GM19193 (cell line): ENCODE measurements around the gene SLC25A21.

Experiments
- POLR2A ChIP-seq: IDR thresholded peaks from 4 replicates; pipeline ENCODE4 v1.6.1; 2011; ENCODE audit not compliant: insufficient read depth, insufficient read length; ENCODE audit errors: extremely low read depth

Gene SLC25A21

DNA sequence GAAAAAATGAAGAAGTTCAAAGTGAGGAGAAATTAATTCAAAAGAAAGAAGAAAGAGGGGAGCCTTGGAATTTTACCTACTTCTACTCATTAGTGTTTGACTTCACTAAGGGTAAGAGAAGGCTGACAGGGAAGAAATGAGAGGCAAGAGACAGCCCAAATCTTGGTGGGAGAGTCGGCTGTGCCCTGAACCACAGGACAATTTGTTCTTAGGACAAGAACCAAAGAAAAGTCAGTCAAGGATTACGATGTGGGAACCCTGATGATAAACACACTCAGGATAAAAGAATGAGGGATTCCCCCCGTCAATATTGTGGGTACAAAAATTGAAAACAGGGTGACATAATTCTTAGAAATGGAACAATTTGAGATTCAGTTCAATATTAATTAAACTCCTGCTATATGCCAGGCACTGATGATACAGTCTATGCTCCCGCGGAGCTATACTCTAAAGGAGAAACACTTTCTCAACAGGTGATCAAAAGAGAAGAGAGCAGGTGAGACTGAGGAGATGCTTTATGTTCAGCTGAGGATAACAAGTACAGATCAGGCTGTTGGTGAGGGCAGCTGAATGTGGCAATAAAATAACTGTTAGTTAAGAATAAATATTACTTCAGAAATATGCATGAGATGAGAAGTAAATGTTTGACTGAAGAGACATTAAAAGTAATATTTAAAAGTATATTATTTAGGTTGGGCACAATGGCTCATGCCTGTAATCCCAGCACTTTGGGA, 175.4 kb downstream of the SLC25A21 start:
- no peak for TF ChIP-seq POLR2A

DNA sequence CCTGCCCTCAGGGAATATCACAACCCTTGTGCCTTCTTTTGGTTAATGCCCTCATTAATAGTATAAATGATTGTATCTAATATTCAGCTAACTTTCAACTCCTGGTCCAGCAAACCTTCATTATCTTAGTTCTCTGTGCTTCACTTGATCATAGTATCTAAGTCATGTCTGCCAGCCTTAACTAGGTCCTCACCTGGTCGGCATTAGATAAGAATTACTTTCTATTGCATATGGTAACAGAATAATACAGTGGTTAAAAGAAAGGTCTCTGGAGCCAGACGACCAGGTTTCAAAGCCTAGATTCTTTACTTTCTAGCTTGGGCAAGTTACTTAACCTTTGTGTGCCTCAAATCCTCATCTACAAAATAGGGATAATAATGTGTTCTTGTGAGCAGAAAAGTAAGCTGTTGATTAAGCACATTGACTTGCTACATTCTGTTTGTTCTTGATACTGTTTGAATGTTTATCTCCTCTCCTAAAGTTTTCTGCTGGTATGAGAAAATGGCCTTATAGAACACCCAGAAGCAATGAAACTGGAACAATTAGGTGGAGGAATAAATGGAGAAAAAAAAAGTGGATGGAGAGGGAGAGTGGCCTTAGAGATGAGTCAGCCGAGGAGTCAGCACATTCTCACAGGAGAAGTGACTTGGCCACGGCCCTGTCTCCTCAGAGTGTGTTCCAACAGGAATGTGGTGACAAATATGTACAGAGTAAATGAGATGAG, 176.1 kb downstream of the SLC25A21 start:
- no peak for TF ChIP-seq POLR2A

DNA sequence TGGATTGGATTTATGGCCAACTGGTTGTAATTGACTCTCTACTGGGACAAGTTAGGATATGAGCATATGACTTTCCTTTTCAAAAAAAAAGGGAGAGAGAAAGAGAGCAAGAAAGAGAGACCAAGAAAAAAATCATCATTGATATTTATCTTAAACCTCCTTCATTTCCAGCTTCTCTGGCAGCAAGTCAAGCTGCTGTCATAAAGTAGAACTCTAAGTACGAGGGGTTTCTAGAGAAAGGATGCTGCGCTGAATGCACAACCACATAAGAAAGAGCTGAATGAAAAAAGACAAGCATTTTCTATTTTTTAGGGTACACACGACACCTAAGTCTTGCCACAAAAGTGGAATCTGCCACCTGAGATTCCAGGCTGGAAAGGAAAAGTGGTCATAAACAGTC, 182.6 kb downstream of the SLC25A21 start:
- no peak for TF ChIP-seq POLR2A

DNA sequence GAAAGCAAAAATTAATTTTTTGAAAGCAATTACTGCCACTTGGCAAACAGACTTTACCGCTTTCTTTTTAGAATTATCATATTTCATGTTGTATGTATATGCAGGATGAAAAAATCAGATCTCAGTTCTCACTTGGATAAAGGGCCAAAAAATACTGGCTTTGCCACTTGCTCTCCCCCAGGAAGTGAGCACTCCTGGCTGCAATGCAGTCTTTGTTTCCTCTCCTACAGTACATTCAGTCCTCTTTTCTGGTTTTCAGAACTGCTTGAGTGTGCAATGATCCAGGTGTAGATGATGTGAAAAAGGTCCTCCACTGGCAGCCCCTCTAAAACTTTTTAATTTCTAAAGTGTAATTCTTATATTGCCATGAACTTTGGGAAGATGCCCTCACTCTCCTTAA, 183.4 kb downstream of the SLC25A21 start:
- no peak for TF ChIP-seq POLR2A

DNA sequence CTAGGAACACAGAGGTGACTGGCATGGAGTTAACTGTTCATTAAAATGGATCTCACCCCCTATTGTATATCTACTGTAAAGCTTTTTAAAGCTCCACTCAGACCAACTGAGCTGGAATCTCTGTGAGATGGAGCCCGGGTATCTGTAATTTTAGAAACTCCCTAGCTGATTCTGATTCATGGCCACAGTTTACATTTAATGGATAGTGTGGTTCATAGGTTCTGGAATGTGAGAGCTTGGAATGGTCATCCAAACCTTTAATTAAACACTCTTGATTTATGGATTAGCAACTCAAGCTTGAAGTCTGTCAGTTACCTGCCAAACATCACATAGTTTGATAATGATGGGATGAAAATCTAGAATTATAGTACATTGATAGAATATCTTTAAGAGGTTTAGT, 183.8 kb downstream of the SLC25A21 start:
- TF ChIP-seq POLR2A, result no peak

DNA sequence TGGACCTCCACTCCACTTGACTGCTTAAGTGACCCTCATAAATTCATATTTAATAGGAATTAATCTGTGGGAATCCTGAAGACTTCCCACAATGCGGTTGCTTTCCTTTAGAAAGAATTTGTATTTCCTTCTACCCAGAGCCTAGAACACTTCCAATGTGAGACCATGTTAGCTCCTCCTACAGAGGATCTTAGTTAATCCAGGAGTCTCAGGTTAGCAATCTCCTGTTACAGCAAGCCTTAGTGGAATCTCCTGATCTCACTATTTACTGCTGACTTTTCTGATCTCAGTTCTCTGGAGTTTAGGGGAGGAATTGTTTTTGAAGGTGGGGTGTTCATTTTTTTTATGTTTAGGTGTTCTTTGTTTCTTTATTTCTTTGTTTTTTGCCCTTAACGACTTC, 186.0 kb downstream of the SLC25A21 start:
- TF ChIP-seq POLR2A, result no peak

DNA sequence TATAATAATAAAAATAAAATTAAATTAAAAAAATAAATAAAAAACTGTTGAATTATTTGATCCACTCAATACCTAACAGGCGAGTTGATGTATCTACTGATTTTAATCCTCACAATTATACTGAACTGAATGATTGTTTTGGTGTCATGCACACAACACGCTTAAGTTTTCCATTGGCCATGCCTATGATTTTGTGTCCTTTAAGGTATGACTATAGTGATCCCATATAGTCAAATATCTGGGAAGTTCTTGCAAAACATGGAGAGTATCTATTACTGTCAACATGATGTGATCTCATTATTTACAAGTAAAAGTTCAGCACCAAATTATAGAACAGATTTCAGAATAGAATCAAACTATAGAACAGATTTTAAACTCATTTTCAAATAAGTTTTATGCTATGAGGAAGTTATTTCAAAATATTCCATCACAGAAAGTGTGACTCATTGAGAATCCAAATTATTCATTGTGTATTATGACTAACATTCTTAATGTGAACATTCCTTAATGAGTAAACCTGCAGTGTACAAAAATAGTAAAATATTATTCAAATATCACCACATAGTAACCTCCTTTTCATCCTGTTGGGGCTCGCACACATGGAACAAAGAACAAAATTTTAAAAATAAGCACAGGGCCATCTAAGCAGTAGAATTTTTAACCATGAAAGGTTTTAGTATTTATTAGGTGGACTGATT, 190.4 kb downstream of the SLC25A21 start:
- TF ChIP-seq POLR2A, result no peak

DNA sequence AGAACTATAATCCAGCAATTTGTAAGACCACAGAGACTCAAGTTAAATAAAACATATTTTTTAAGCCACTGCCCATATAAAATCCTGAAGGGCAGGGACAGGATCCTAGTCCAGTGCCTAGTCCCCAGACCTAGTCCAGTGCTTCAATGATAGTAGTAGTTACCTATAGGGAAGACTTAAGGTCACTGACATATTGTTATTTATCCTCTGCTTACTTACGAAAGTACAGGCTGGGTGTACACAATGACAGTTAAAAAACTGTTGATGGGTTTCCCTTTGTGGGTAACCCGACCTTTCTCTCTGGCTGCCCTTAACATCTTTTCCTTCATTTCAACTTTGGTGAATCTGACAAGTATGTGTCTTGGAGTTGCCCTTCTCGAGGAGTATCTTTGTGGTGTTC, 192.5 kb downstream of the SLC25A21 start:
- no peak for TF ChIP-seq POLR2A

DNA sequence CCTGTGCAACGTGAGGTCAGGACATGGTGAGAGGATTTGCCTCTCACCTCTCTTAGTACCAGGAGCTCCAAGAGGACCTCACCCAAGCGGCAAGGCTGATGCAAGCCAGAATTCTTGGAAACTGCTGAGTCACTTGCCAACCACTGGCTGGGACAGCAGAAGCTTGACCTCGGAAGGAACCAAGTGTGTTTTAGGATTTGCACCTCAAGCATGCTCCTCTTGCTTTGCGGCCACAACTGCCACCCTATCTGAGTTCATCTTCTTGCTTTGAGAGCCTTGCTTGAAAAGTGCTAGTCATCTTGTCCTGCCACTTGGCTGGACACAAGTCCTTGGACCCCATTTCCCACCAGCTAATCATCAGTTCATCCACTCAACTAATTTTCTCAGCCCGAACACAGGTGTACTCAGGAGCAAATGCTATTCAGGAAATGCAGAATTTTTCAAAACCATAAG, 195.8 kb downstream of the SLC25A21 start:
- TF ChIP-seq POLR2A, result no peak

DNA sequence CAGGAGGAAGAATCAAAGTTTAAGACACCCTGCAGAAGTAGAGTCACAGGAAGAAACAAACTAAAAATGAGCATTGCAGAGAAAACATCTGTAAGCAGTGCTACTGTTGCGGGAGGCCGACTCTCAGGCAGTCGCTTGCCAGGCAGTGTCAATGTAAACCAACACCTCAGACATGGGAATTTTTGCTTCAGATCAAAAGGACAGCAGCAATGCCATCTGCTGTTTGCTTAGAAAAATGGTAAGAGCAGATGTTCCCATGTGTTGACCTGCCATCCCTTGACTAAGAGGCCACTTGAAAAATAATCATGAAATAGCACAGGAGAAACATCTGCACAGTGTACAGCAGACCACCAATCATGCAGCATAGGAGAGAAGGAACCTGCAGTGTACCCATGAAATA, 196.6 kb downstream of the SLC25A21 start:
- no peak for TF ChIP-seq POLR2A

DNA sequence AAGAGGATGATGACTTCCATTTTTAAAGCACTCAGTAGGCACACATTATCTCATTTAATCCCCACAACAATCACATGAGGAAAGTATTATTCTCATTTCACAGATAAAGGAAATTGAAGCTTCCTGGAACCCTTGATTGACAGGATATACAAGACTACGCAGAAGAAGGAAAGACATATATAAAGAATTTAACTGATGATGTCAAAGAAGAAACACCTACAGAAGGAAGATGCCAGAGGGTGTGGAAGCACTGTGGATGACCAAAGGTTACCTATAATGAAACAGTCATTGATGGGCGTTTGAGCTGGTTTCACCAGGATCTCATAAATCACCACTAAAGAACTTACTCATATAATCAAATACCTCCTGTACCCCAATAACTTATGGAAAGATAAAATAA, 197.4 kb downstream of the SLC25A21 start:
- no peak for TF ChIP-seq POLR2A

DNA sequence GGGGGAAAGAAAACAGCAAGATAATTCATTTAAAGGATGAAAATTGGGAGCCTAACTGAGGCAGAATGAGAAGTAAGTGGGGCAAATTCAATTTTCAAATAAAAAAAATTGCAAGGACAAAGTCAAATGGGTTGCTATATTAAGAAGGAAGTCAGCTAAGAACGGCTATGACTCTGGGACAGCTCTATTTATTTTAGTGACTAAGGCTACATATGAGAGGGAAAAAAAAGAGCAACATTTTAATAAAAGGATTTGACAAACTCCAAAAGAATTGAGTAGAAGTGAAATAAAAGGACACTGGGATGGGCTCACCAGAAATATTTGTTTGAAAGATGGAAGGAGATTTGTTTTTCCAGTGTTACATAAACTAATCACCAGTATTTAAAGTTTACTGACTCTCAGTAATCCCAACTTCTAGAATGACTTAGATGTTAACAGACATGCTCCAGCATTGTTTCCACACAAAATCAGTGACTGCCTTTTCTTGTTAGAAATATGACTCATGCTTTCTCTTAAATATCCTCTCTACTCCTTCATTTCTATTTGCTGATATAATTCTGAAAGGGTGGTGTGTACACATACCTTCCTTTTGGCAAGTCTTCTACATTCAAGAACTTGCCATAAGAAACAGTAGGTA, 198.5 kb downstream of the SLC25A21 start:
- no peak for TF ChIP-seq POLR2A

DNA sequence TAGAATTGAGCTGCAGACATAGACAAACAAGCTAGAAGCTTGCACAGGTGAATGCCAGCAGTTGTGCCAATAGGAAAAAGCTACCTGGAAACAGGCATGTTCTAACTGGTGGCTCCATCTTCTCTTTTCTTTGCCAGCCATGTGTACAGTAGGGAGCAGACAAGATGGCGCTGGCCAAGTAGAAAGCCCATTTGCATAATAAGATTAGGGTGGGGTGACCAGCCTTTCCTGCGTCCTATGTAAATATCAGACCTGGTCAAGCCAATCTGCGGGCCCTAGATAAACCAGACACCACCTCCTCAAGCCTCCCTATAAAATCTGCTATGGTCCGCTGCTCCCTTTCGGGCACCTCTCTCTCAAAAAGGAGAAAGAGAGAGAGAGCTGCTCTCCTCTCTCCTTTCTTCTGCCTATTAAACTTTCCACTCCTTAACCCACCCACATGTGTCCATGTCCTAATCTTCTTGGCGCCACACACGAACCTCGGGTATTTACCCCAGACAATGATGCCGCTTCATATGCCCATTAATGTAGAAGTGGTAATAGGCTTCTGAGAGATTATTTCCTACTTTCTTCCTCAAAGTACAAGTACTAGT, 201.0 kb downstream of the SLC25A21 start:
- no peak for TF ChIP-seq POLR2A

DNA sequence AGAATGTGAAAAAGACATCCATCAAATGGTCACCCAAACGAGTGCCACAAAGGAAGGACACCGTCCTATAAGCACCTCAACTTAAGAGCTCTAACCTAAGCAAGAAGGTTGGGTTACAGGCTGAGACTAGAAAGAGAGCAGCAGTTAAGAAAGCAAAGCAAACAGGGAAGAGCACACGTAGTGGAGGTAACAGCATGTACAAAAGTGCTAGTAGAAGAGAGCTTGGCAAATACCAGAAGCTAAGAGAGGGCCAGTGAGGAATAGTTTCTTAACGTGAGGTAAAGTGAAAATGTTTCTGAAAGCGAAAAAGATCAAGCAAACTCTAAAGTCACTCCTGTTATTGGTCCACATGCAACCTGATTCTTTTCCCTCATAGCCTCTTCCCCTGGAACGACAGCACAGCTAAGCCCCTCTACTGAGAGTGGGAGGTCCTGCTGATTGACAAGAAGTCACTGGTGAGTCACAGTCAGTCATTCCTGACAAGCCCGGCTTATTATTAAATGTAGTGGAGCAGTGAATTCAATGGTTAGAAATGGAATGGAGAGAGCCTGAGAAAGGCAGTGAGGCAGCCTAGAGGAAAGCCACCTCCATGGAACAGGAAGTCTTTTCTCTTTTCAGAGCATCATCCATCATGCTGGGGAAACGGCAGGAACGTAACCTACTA, 204.4 kb downstream of the SLC25A21 start:
- no peak for TF ChIP-seq POLR2A

DNA sequence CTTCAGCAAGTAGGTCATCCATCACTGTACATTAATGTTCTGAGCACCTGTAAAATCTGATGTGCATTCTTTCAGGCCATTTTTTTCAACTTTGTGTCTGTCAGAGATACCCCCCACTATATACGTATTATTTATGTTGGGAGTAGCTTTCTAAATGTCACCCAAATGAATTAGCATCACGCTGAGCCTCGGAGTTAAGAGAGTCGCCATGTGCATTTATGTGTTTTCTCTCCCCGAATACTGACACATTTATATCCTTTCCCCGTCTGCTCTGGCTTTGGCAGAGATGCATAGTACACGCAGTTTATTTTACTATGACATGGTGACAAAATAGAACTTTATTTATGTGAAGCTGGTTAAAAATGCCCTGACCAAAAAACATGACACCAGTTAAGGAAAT, 216.4 kb downstream of the SLC25A21 start:
- TF ChIP-seq POLR2A, result no peak

DNA sequence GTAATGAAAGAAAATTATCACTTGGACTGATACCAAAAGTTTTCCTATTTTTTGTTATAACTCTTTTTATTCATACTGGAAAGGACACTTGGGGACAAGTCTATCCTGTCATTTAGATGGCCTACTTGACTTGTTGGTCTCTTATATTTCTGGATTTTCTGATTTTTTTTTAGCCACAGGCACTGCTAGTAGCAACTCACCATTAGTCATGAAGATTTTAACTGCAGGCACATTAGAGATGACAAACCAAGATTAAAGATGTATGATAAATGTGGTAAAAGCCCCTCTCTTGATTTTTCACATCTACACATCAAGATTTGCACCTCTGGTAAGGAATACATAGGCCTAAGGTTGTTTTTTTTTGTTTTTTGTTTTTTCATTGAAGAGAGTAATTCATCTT, 217.0 kb downstream of the SLC25A21 start:
- TF ChIP-seq POLR2A, result no peak
